H9 (cell line): ENCODE data around the gene CCDC51. TPM values are rescaled to one million over a fixed set of nuclear protein-coding genes. Genes with fewer than 3 reads are reported as not detected.
"Not testable (repeated sequence)": the region's sequence is repeated elsewhere in the genome, so short reads cannot be mapped to it uniquely, and the experiment has no call there.

Experiments used
- DNase-seq: peaks from one replicate; pipeline ENCODE4 v3.0.0-alpha.2; 2017
- H2AFZ ChIP-seq: one replicate; pipeline ENCODE4 v1.6.1; 2013; ENCODE audit warnings: mild to moderate bottlenecking, low read length, control low read depth, moderate library complexity
- H2AK5ac ChIP-seq: 2 replicates; pipeline ENCODE4 v1.6.1; 2013; ENCODE audit warnings: low read length, control low read depth, mixed read lengths; ENCODE audit not compliant: insufficient read length
- H2BK120ac ChIP-seq: one replicate; pipeline ENCODE4 v1.6.1; 2013; ENCODE audit warnings: low read depth, mild to moderate bottlenecking, low read length, control low read depth, inconsistent platforms; ENCODE audit not compliant: poor library complexity, severe bottlenecking
- H2BK12ac ChIP-seq: 2 replicates; pipeline ENCODE4 v1.6.1; 2013; ENCODE audit warnings: low read length, control low read depth, mixed read lengths, low read depth; ENCODE audit not compliant: insufficient read length
- H2BK15ac ChIP-seq: 2 replicates; pipeline ENCODE4 v1.6.1; 2013; ENCODE audit warnings: low read depth, low read length, control low read depth
- H2BK20ac ChIP-seq: one replicate; pipeline ENCODE4 v1.6.1; 2013; ENCODE audit warnings: low read depth, mild to moderate bottlenecking, low read length, control low read depth, inconsistent platforms; ENCODE audit not compliant: poor library complexity, severe bottlenecking
- H2BK5ac ChIP-seq: 2 replicates; pipeline ENCODE4 v1.6.1; 2013; ENCODE audit warnings: low read length, control low read depth, mixed read lengths; ENCODE audit not compliant: insufficient read length
- H3K14ac ChIP-seq: 2 replicates; pipeline ENCODE4 v1.6.1; 2013; ENCODE audit warnings: low read length, control low read depth; ENCODE audit not compliant: insufficient read depth
- H3K18ac ChIP-seq: 2 replicates; pipeline ENCODE4 v1.6.1; 2013; ENCODE audit warnings: low read depth, mild to moderate bottlenecking, mixed read lengths, low read length, control low read depth; ENCODE audit not compliant: insufficient read length
- H3K23ac ChIP-seq: 2 replicates; pipeline ENCODE4 v1.6.1; 2013; ENCODE audit warnings: low read length, control low read depth, mixed read lengths, low read depth; ENCODE audit not compliant: insufficient read length
- H3K23me2 ChIP-seq: 2 replicates; pipeline ENCODE4 v1.6.1; 2013; ENCODE audit warnings: low read depth, mild to moderate bottlenecking, mixed read lengths, low read length, control low read depth; ENCODE audit not compliant: insufficient read length, poor library complexity, severe bottlenecking
- H3K27ac ChIP-seq: 2 replicates; pipeline ENCODE4 v1.5.1; 2013; ENCODE audit warnings: low read length, control low read depth, mixed read lengths, low read depth; ENCODE audit not compliant: insufficient read length
- H3K27me3 ChIP-seq: 2 replicates; pipeline ENCODE4 v1.6.1; 2013; ENCODE audit warnings: low read length, control low read depth, inconsistent platforms; ENCODE audit not compliant: insufficient read depth
- H3K4ac ChIP-seq: 2 replicates; pipeline ENCODE4 v1.6.1; 2013; ENCODE audit warnings: low read depth, mild to moderate bottlenecking, control low read depth, inconsistent platforms, low read length, moderate library complexity
- H3K4me1 ChIP-seq: 2 replicates; pipeline ENCODE4 v1.6.1; 2013; ENCODE audit warnings: low read length, control low read depth, inconsistent platforms; ENCODE audit not compliant: insufficient read depth
- H3K4me2 ChIP-seq: 2 replicates; pipeline ENCODE4 v1.6.1; 2013; ENCODE audit warnings: low read length, control low read depth, mixed read lengths; ENCODE audit not compliant: insufficient read length, insufficient read depth
- H3K56ac ChIP-seq: 2 replicates; pipeline ENCODE4 v1.6.1; 2013; ENCODE audit warnings: low read depth, mild to moderate bottlenecking, mixed read lengths, low read length, control low read depth; ENCODE audit not compliant: insufficient read length
- H3K79me1 ChIP-seq: 2 replicates; pipeline ENCODE4 v1.6.1; 2013; ENCODE audit warnings: low read depth, mild to moderate bottlenecking, moderate library complexity, low read length, control low read depth, inconsistent platforms; ENCODE audit not compliant: insufficient read depth, poor library complexity, severe bottlenecking
- H3K79me2 ChIP-seq: 2 replicates; pipeline ENCODE4 v1.6.1; 2013; ENCODE audit warnings: low read length, control low read depth, inconsistent platforms; ENCODE audit not compliant: insufficient read depth
- H3K9ac ChIP-seq: 2 replicates; pipeline ENCODE4 v1.6.1; 2013; ENCODE audit warnings: low read length, control low read depth, mixed read lengths; ENCODE audit not compliant: insufficient read length; ENCODE audit errors: extremely low read depth
- H3K9me3 ChIP-seq: one replicate; pipeline ENCODE4 v1.6.1; 2013; ENCODE audit warnings: low read depth, low read length, inconsistent platforms; ENCODE audit not compliant: control insufficient read depth
- H3T11ph ChIP-seq: one replicate; pipeline ENCODE4 v1.6.1; 2013; ENCODE audit warnings: mild to moderate bottlenecking, low read length, control low read depth, inconsistent platforms
- H4K20me1 ChIP-seq: one replicate; pipeline ENCODE4 v1.6.1; 2013; ENCODE audit not compliant: control insufficient read depth, insufficient read length, insufficient read depth
- H4K5ac ChIP-seq: 2 replicates; pipeline ENCODE4 v1.6.1; 2013; ENCODE audit warnings: low read depth, mild to moderate bottlenecking, mixed read lengths, low read length, control low read depth; ENCODE audit not compliant: insufficient read length
- H4K8ac ChIP-seq: replicated peaks from 2 replicates; pipeline ENCODE4 v1.6.1; 2013; ENCODE audit warnings: low read length, control low read depth, mixed read lengths, low read depth; ENCODE audit not compliant: insufficient read length
- H4K91ac ChIP-seq: 2 replicates; pipeline ENCODE4 v1.6.1; 2013; ENCODE audit warnings: low read depth, mild to moderate bottlenecking, moderate library complexity, mixed read lengths, low read length, control low read depth; ENCODE audit not compliant: insufficient read length
- H3K27ac Mint-ChIP-seq, 3 experiments: 2 replicates in 2 of 3; 3 replicates in 1 of 3; pipeline ENCODE4 v1.8.0; 2020 to 2021; ENCODE audit warnings: mixed read lengths in 3 of 3, mild to moderate bottlenecking in 1 of 3, moderate library complexity in 1 of 3
- H3K27me3 Mint-ChIP-seq: 2 replicates; pipeline ENCODE4 v1.8.0; 2021; ENCODE audit warnings: low read depth, mild to moderate bottlenecking, moderate library complexity, mixed read lengths
- H3K36me3 Mint-ChIP-seq, 3 experiments: 2 replicates in 2 of 3; 3 replicates in 1 of 3; pipeline ENCODE4 v1.8.0; 2020 to 2021; ENCODE audit warnings: low read depth in 3 of 3, mixed read lengths in 3 of 3; ENCODE audit not compliant: insufficient read depth in 1 of 3
- H3K4me1 Mint-ChIP-seq, 2 experiments: 2 replicates each; pipeline ENCODE4 v1.8.0; 2020; ENCODE audit warnings: mixed read lengths in 2 of 2
- H3K4me3 Mint-ChIP-seq, 2 experiments: 2 replicates in 1 of 2; 3 replicates in 1 of 2; pipeline ENCODE4 v1.8.0; 2020 to 2021; ENCODE audit warnings: mild to moderate bottlenecking in 2 of 2, mixed read lengths in 2 of 2, moderate library complexity in 1 of 2
- H3K9me3 Mint-ChIP-seq, 2 experiments: 2 replicates in 1 of 2; 3 replicates in 1 of 2; pipeline ENCODE4 v1.8.0; 2020; ENCODE audit warnings: mild to moderate bottlenecking in 2 of 2, mixed read lengths in 2 of 2, moderate library complexity in 1 of 2
- CTCF ChIP-seq: fragments of 200-600 bp; sonication (generic); conservative IDR thresholded peaks from 3 replicates; pipeline ENCODE4 v1.8.0; 2021; ENCODE audit warnings: antibody characterized with exemption, mild to moderate bottlenecking
- WGBS: extraction: QIAGEN DNeasy Blood & Tissue Kit; methylation state at CpG from one replicate; pipeline ENCODE4 v1.1.7; 2013; ENCODE audit warnings: missing lambda C conversion rate, low lambda C conversion rate, mixed read lengths; ENCODE audit not compliant: insufficient read length; ENCODE audit errors: extremely low coverage; 5-methylcytosine and 5-hydroxymethylcytosine counted together
- total RNA-seq: library from RNA; stranded (reverse); gene quantifications from 2 replicates; pipeline ENCODE4 v1.2.1, GENCODE V29; 2021

The CCDC51 gene
- total RNA-seq, 1 experiment from 2014 or later: 20.0 TPM

- Histone ChIP-seq H3K18ac (peak overlapping the region; percentile 42), H3K27me3 (no peaks in the 10 kb centered on the region), H2BK120ac (no peak overlapping the region), H4K5ac (no peak overlapping the region), H2BK12ac (no peak overlapping the region), H3K4me2 (peak overlapping the region; percentile 11), H3K56ac (no peak overlapping the region), H3K4ac (no peak overlapping the region), H3K23me2 (peaks cover 5% of the 10 kb centered on the region), H3K4me1 (peaks cover 7% of the 10 kb centered on the region; the same call in 1 of the 2 replicates), H3K79me2 (no peaks in the 10 kb centered on the region), H3T11ph (no peak overlapping the region), H2BK15ac (no peak overlapping the region), H3K9me3 (no peaks in the 10 kb centered on the region), H4K91ac (no peak overlapping the region), H2AK5ac (no peak overlapping the region), H3K9ac (no peak overlapping the region), H3K23ac (no peak overlapping the region), H3K79me1 (no peaks in the 10 kb centered on the region), H2BK20ac (no peak overlapping the region), H4K8ac (no peak overlapping the region), H2BK5ac (no peak overlapping the region), H4K20me1 (no peaks in the 10 kb centered on the region), H3K27ac (peak overlapping the region; percentile 9), H2AFZ (no peak overlapping the region), H3K14ac (no peak overlapping the region)
- Mint-ChIP-seq H3K27me3 (no peaks in the 10 kb centered on the region), H3K9me3 (no peaks in the 10 kb centered on the region; a peak in 1 of 5 replicates), H3K36me3 (peaks cover 5 to 8% (median 6%) of the 10 kb centered on the region in 3 experiments; a peak in 5 of 7 replicates), H3K4me3 (peak overlapping the region; percentile 16 to 49; a peak in 3 of 5 replicates), H3K27ac (peak overlapping the region; percentile 89 to 97 (median 92); a peak in 6 of 7 replicates), H3K4me1 (peaks cover 46 to 50% of the 10 kb centered on the region in 2 experiments)
- no CpG with 5 or more reads among the region's 4 CpGs for whole genome bisulfite sequencing
- no peak for TF ChIP-seq CTCF
- peak; percentile 97 for DNase-seq
Observed at GRCh38 chr3:48474619-48475018, 34.7 kb upstream of the CCDC51 start.

GRCh38 chr3:48474031-48474430, 34.1 kb upstream of the CCDC51 start:
- H3K4me1 ChIP-seq, H4K20me1 ChIP-seq, H3K18ac ChIP-seq, H2AFZ ChIP-seq, H3K23me2 ChIP-seq, H4K5ac ChIP-seq, H2BK15ac ChIP-seq, H4K91ac ChIP-seq, H3K9ac ChIP-seq, H3K56ac ChIP-seq, H2BK5ac ChIP-seq, H2BK12ac ChIP-seq, H3K27me3 Mint-ChIP-seq, H4K8ac ChIP-seq, H3K9me3 Mint-ChIP-seq, H2BK120ac ChIP-seq, H3K9me3 ChIP-seq, DNase-seq, H3K4ac ChIP-seq, H3K79me2 ChIP-seq, H3K23ac ChIP-seq, H2BK20ac ChIP-seq, H3T11ph ChIP-seq, H3K79me1 ChIP-seq, H3K4me2 ChIP-seq, H2AK5ac ChIP-seq, H3K4me3 Mint-ChIP-seq, H3K14ac ChIP-seq, H3K27ac ChIP-seq, H3K27me3 ChIP-seq: not testable (repeated sequence)
- Mint-ChIP-seq H3K27ac (peak overlapping the region in 1 of 3 experiments; percentile 99; a peak in 1 of 7 replicates), H3K4me1 (peaks cover 42 to 47% of the 10 kb centered on the region in 2 experiments), H3K36me3 (peaks cover 11% of the 10 kb centered on the region in 3 experiments; a peak in 6 of 7 replicates)
- no CpG with 5 or more reads among the region's 4 CpGs for WGBS
